ENCODE measurements around the gene CTSE.

DNA sequence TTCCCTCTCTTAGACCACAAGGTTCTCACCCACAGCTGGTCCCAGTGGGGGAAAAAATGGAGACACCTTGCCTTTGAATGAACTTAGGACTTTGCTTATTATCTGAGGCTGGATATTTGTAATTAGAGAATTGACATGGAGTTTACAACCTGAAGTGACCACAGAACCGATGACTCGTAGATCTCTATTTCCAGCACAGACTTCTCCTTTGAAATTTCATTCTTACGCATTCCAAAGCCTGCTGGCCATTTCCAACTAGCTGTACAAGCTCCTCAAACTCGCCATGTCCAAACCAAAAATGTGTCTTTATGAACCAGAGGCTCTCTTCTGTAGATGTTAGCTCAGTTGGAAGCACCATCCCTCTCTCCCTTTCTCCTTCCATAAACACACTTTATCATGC is 32.5 kb downstream of the CTSE start:
- TF ChIP-seq POLR2A (IDR thresholded peaks at IDR 0.05) (no peak), CTCF (IDR thresholded peaks at IDR 0.05) (no peak)

All from prostate gland (tissue), 2 donors.